ENCODE results near the gene ZIC2. TPM values are rescaled to one million over a fixed set of nuclear protein-coding genes. Genes with fewer than 3 reads are reported as not detected.

Gene ZIC2
- total RNA-seq, 1 donor from 2014 or later, result 55.3 TPM

GRCh38 chr13:99967498-99967868 is 14.1 kb upstream of the ZIC2 start:
- peaks cover 3% of the 10 kb centered on the region for H3K36me3 Mint-ChIP-seq (ENCODE audit: low read depth)
- peaks cover 47% of the 10 kb centered on the region for H3K4me1 Mint-ChIP-seq
- peak overlapping the region; percentile 70 for H3K27ac Mint-ChIP-seq (ENCODE audit: unreplicated experiment)
- H3K9me3 Mint-ChIP-seq, result no peaks in the 10 kb centered on the region
- peaks cover 75% of the 10 kb centered on the region for H3K27me3 Mint-ChIP-seq (ENCODE audit: low read depth)
- peak overlapping the region; percentile 82 for H3K4me3 Mint-ChIP-seq
- TF ChIP-seq CTCF (conservative IDR thresholded peaks at IDR 0.05), result no peak
- DNase-seq (ENCODE audit: low read depth, low spot score), result no peak

GRCh38 chr13:99967869-99968520 is 13.6 kb upstream of the ZIC2 start:
- no peak for DNase-seq (ENCODE audit: low read depth, low spot score)
- TF ChIP-seq CTCF (conservative IDR thresholded peaks at IDR 0.05), result no peak
- Mint-ChIP-seq H3K4me3 (peak overlapping the region; percentile 82), H3K36me3 (ENCODE audit: low read depth) (peaks cover 3% of the 10 kb centered on the region), H3K9me3 (no peaks in the 10 kb centered on the region), H3K27me3 (ENCODE audit: low read depth) (peaks cover 75% of the 10 kb centered on the region), H3K27ac (ENCODE audit: unreplicated experiment) (no peak overlapping the region), H3K4me1 (peaks cover 46% of the 10 kb centered on the region)

GRCh38 chr13:99968521-99969452 is 12.8 kb upstream of the ZIC2 start:
- H3K36me3 Mint-ChIP-seq (ENCODE audit: low read depth), result peaks cover 3% of the 10 kb centered on the region
- peaks cover 44% of the 10 kb centered on the region for H3K4me1 Mint-ChIP-seq
- peaks cover 79% of the 10 kb centered on the region for H3K27me3 Mint-ChIP-seq (ENCODE audit: low read depth)
- H3K9me3 Mint-ChIP-seq, result no peaks in the 10 kb centered on the region
- no peak for TF ChIP-seq CTCF (conservative IDR thresholded peaks at IDR 0.05)
- peak overlapping the region; percentile 88 for H3K4me3 Mint-ChIP-seq
- no peak for DNase-seq (ENCODE audit: low read depth, low spot score)
- peak overlapping the region; percentile 93 for H3K27ac Mint-ChIP-seq (ENCODE audit: unreplicated experiment)

DNA sequence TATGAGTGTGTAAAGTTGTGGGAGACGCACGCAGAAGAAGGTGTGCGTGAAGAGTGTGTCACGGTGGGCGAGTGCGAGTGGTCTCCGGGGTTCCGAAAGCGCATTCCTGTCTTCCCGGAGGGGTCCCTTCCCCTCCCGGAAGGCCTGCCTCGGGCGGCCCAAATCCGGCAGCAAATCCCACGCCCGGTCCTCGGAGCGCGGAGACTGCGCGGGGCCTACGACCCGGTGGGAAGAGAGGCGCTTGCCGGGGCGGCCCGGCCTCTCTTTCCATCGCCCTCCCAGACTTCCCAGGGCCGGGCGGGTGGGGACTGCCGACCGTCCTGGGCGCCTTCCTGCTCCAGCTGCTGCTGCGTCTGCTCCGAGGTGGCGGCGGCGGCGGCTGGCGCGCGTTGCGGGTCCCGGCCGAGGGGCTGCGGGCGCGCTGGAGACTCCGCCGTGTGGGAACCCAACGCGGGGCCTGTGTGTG is 12.1 kb upstream of the ZIC2 start:
- peak overlapping the region; percentile 93 for H3K27ac Mint-ChIP-seq (ENCODE audit: unreplicated experiment)
- no peak for TF ChIP-seq CTCF (conservative IDR thresholded peaks at IDR 0.05)
- H3K36me3 Mint-ChIP-seq (ENCODE audit: low read depth), result peaks cover 3% of the 10 kb centered on the region
- peaks cover 79% of the 10 kb centered on the region for H3K27me3 Mint-ChIP-seq (ENCODE audit: low read depth)
- DNase-seq (ENCODE audit: low read depth, low spot score), result no peak
- no peaks in the 10 kb centered on the region for H3K9me3 Mint-ChIP-seq
- peak overlapping the region; percentile 91 for H3K4me3 Mint-ChIP-seq
- H3K4me1 Mint-ChIP-seq, result peaks cover 38% of the 10 kb centered on the region

DNA sequence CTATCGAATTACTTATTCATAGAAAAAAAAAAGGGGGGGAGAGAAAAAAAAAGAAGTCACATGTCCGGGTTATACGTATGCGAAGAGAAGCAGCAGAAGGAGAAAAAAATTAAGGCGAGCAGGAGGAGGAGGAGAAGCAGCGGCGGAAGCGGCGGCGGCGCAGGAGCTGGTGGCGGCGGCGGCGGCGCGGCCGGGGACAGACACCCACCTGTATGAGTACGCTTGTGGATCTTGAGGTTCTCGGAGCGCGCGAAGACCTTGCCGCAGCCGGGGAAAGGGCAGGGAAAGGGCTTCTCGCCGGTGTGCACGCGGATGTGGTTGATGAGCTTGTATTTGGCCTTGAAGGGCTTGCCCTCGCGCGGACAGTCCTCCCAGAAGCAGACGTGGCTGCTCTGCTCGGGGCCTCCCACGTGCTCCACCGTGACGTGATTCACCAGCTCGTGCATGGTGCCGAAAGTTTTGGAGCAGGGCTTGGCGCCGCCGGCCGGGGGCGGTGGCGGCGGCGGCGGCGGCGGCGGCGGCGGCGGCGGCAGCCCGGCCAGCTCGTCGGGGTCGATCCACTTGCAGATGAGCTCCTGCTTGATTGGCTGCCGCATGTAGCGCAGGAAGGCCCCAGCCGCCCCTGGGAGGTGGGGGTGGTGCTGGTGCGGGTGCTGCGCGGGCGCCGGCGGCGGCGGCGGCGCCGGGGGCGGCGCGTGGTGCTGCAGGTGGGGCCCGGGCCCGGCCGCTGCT is 11.5 kb upstream of the ZIC2 start:
- TF ChIP-seq CTCF (conservative IDR thresholded peaks at IDR 0.05), result no peak
- peaks cover 3% of the 10 kb centered on the region for H3K36me3 Mint-ChIP-seq (ENCODE audit: low read depth)
- H3K27ac Mint-ChIP-seq (ENCODE audit: unreplicated experiment), result no peak overlapping the region
- peak overlapping the region; percentile 91 for H3K4me3 Mint-ChIP-seq
- H3K4me1 Mint-ChIP-seq, result peaks cover 38% of the 10 kb centered on the region
- peaks cover 82% of the 10 kb centered on the region for H3K27me3 Mint-ChIP-seq (ENCODE audit: low read depth)
- no peak for DNase-seq (ENCODE audit: low read depth, low spot score)
- no peaks in the 10 kb centered on the region for H3K9me3 Mint-ChIP-seq

All from neural crest cell (in vitro differentiated cells).